ENCODE data around the gene TFCP2. TPM values are rescaled to one million over a fixed set of nuclear protein-coding genes. Genes with fewer than 3 reads are reported as not detected.

The TFCP2 gene
- total RNA-seq, 1 donor from 2014 or later = 14.6 TPM

- no peak overlapping the region for H3K9ac ChIP-seq (ENCODE audit: low read depth in 1 of 3, low read length in 3 of 3)
- no peaks in the 10 kb centered on the region for H3K27me3 ChIP-seq (ENCODE audit: control insufficient read depth in 3 of 3, insufficient read depth in 3 of 3, low read length in 3 of 3)
- H3K9me3 ChIP-seq (ENCODE audit: control insufficient read depth in 3 of 3, low read length in 3 of 3) = no peaks in the 10 kb centered on the region
- H3K4me1 ChIP-seq (ENCODE audit: control insufficient read depth in 3 of 3, insufficient read depth in 3 of 3, low read length in 3 of 3) = peaks cover 11 to 17% (median 17%) of the 10 kb centered on the region in 3 donors
- H3K4me3 ChIP-seq (ENCODE audit: low read length in 3 of 3) = no peak overlapping the region
- no peak overlapping the region for H3K27ac ChIP-seq (ENCODE audit: low read depth, low read length)
- peaks cover 5 to 12% (median 5%) of the 10 kb centered on the region in 3 donors for H3K36me3 ChIP-seq (ENCODE audit: control insufficient read depth in 3 of 3, insufficient read depth in 3 of 3, low read length in 3 of 3)
Observed at GRCh38 chr12:51214895-51215294, 42.0 kb upstream of the TFCP2 start.

- H3K9ac ChIP-seq (ENCODE audit: low read depth in 1 of 3, low read length in 3 of 3) = no peak overlapping the region
- H3K9me3 ChIP-seq (ENCODE audit: control insufficient read depth in 3 of 3, low read length in 3 of 3) = no peaks in the 10 kb centered on the region
- no peaks in the 10 kb centered on the region for H3K4me1 ChIP-seq (ENCODE audit: control insufficient read depth in 3 of 3, insufficient read depth in 3 of 3, low read length in 3 of 3)
- H3K4me3 ChIP-seq (ENCODE audit: low read length in 3 of 3) = no peak overlapping the region
- H3K27ac ChIP-seq (ENCODE audit: low read depth, low read length) = no peak overlapping the region
- no peaks in the 10 kb centered on the region for H3K27me3 ChIP-seq (ENCODE audit: control insufficient read depth in 3 of 3, insufficient read depth in 3 of 3, low read length in 3 of 3)
- H3K36me3 ChIP-seq (ENCODE audit: control insufficient read depth in 3 of 3, insufficient read depth in 3 of 3, low read length in 3 of 3) = peaks cover 5 to 15% (median 5%) of the 10 kb centered on the region in 3 donors
Observed at GRCh38 chr12:51210690-51211395, 37.9 kb upstream of the TFCP2 start.

GRCh38 chr12:51209259-51209658 lies 36.3 kb upstream of the TFCP2 start:
- Histone ChIP-seq H3K9me3 (ENCODE audit: control insufficient read depth in 3 of 3, low read length in 3 of 3) (no peaks in the 10 kb centered on the region), H3K4me1 (ENCODE audit: control insufficient read depth in 3 of 3, insufficient read depth in 3 of 3, low read length in 3 of 3) (no peaks in the 10 kb centered on the region), H3K36me3 (ENCODE audit: control insufficient read depth in 3 of 3, insufficient read depth in 3 of 3, low read length in 3 of 3) (peaks cover 2 to 13% (median 5%) of the 10 kb centered on the region in 3 donors), H3K27ac (ENCODE audit: low read depth, low read length) (no peak overlapping the region), H3K27me3 (ENCODE audit: control insufficient read depth in 3 of 3, insufficient read depth in 3 of 3, low read length in 3 of 3) (no peaks in the 10 kb centered on the region), H3K4me3 (ENCODE audit: low read length in 3 of 3) (no peak overlapping the region), H3K9ac (ENCODE audit: low read depth in 1 of 3, low read length in 3 of 3) (no peak overlapping the region)

GRCh38 chr12:51208016-51208660 lies 35.2 kb upstream of the TFCP2 start:
- Histone ChIP-seq H3K4me3 (ENCODE audit: low read length in 3 of 3) (no peak overlapping the region), H3K9me3 (ENCODE audit: control insufficient read depth in 3 of 3, low read length in 3 of 3) (no peaks in the 10 kb centered on the region), H3K36me3 (ENCODE audit: control insufficient read depth in 3 of 3, insufficient read depth in 3 of 3, low read length in 3 of 3) (peaks cover 0 to 17% (median 8%) of the 10 kb centered on the region in 3 donors), H3K4me1 (ENCODE audit: control insufficient read depth in 3 of 3, insufficient read depth in 3 of 3, low read length in 3 of 3) (no peaks in the 10 kb centered on the region), H3K27me3 (ENCODE audit: control insufficient read depth in 3 of 3, insufficient read depth in 3 of 3, low read length in 3 of 3) (no peaks in the 10 kb centered on the region), H3K27ac (ENCODE audit: low read depth, low read length) (no peak overlapping the region), H3K9ac (ENCODE audit: low read depth in 1 of 3, low read length in 3 of 3) (no peak overlapping the region)

- no peaks in the 10 kb centered on the region for H3K27me3 ChIP-seq (ENCODE audit: control insufficient read depth in 3 of 3, insufficient read depth in 3 of 3, low read length in 3 of 3)
- H3K36me3 ChIP-seq (ENCODE audit: control insufficient read depth in 3 of 3, insufficient read depth in 3 of 3, low read length in 3 of 3) = peaks cover 0 to 15% (median 5%) of the 10 kb centered on the region in 3 donors
- H3K9me3 ChIP-seq (ENCODE audit: control insufficient read depth in 3 of 3, low read length in 3 of 3) = no peaks in the 10 kb centered on the region
- H3K9ac ChIP-seq (ENCODE audit: low read depth in 1 of 3, low read length in 3 of 3) = no peak overlapping the region
- no peak overlapping the region for H3K4me3 ChIP-seq (ENCODE audit: low read length in 3 of 3)
- H3K4me1 ChIP-seq (ENCODE audit: control insufficient read depth in 3 of 3, insufficient read depth in 3 of 3, low read length in 3 of 3) = no peaks in the 10 kb centered on the region
- H3K27ac ChIP-seq (ENCODE audit: low read depth, low read length) = no peak overlapping the region
Observed at GRCh38 chr12:51205350-51205749, 32.4 kb upstream of the TFCP2 start.

- H3K27ac ChIP-seq (ENCODE audit: low read depth, low read length) = no peak overlapping the region
- no peaks in the 10 kb centered on the region for H3K4me1 ChIP-seq (ENCODE audit: control insufficient read depth in 3 of 3, insufficient read depth in 3 of 3, low read length in 3 of 3)
- H3K9me3 ChIP-seq (ENCODE audit: control insufficient read depth in 3 of 3, low read length in 3 of 3) = no peaks in the 10 kb centered on the region
- H3K4me3 ChIP-seq (ENCODE audit: low read length in 3 of 3) = no peak overlapping the region
- H3K27me3 ChIP-seq (ENCODE audit: control insufficient read depth in 3 of 3, insufficient read depth in 3 of 3, low read length in 3 of 3) = no peaks in the 10 kb centered on the region
- peaks cover 8 to 19% (median 13%) of the 10 kb centered on the region in 3 donors for H3K36me3 ChIP-seq (ENCODE audit: control insufficient read depth in 3 of 3, insufficient read depth in 3 of 3, low read length in 3 of 3)
- no peak overlapping the region for H3K9ac ChIP-seq (ENCODE audit: low read depth in 1 of 3, low read length in 3 of 3)
Observed at GRCh38 chr12:51202718-51203117, 29.8 kb upstream of the TFCP2 start.

GRCh38 chr12:51200806-51201205 lies 27.9 kb upstream of the TFCP2 start:
- H3K4me1 ChIP-seq (ENCODE audit: control insufficient read depth in 3 of 3, insufficient read depth in 3 of 3, low read length in 3 of 3) = no peaks in the 10 kb centered on the region
- no peak overlapping the region for H3K27ac ChIP-seq (ENCODE audit: low read depth, low read length)
- peaks cover 18 to 25% (median 25%) of the 10 kb centered on the region in 3 donors for H3K36me3 ChIP-seq (ENCODE audit: control insufficient read depth in 3 of 3, insufficient read depth in 3 of 3, low read length in 3 of 3)
- H3K27me3 ChIP-seq (ENCODE audit: control insufficient read depth in 3 of 3, insufficient read depth in 3 of 3, low read length in 3 of 3) = no peaks in the 10 kb centered on the region
- H3K4me3 ChIP-seq (ENCODE audit: low read length in 3 of 3) = no peak overlapping the region
- no peak overlapping the region for H3K9ac ChIP-seq (ENCODE audit: low read depth in 1 of 3, low read length in 3 of 3)
- no peaks in the 10 kb centered on the region for H3K9me3 ChIP-seq (ENCODE audit: control insufficient read depth in 3 of 3, low read length in 3 of 3)

- Histone ChIP-seq H3K27ac (ENCODE audit: low read depth, low read length) (no peak overlapping the region), H3K9me3 (ENCODE audit: control insufficient read depth in 3 of 3, low read length in 3 of 3) (no peaks in the 10 kb centered on the region), H3K36me3 (ENCODE audit: control insufficient read depth in 3 of 3, insufficient read depth in 3 of 3, low read length in 3 of 3) (peaks cover 22 to 25% (median 25%) of the 10 kb centered on the region in 3 donors), H3K27me3 (ENCODE audit: control insufficient read depth in 3 of 3, insufficient read depth in 3 of 3, low read length in 3 of 3) (no peaks in the 10 kb centered on the region), H3K4me1 (ENCODE audit: control insufficient read depth in 3 of 3, insufficient read depth in 3 of 3, low read length in 3 of 3) (no peaks in the 10 kb centered on the region), H3K9ac (ENCODE audit: low read depth in 1 of 3, low read length in 3 of 3) (no peak overlapping the region), H3K4me3 (ENCODE audit: low read length in 3 of 3) (no peak overlapping the region)
Observed at GRCh38 chr12:51200156-51200555, 27.2 kb upstream of the TFCP2 start.

- no peak overlapping the region for H3K4me3 ChIP-seq (ENCODE audit: low read length in 3 of 3)
- H3K9me3 ChIP-seq (ENCODE audit: control insufficient read depth in 3 of 3, low read length in 3 of 3) = no peaks in the 10 kb centered on the region
- H3K27ac ChIP-seq (ENCODE audit: low read depth, low read length) = no peak overlapping the region
- H3K9ac ChIP-seq (ENCODE audit: low read depth in 1 of 3, low read length in 3 of 3) = no peak overlapping the region
- peaks cover 25 to 29% (median 25%) of the 10 kb centered on the region in 3 donors for H3K36me3 ChIP-seq (ENCODE audit: control insufficient read depth in 3 of 3, insufficient read depth in 3 of 3, low read length in 3 of 3)
- no peaks in the 10 kb centered on the region for H3K27me3 ChIP-seq (ENCODE audit: control insufficient read depth in 3 of 3, insufficient read depth in 3 of 3, low read length in 3 of 3)
- no peaks in the 10 kb centered on the region for H3K4me1 ChIP-seq (ENCODE audit: control insufficient read depth in 3 of 3, insufficient read depth in 3 of 3, low read length in 3 of 3)
Observed at GRCh38 chr12:51199366-51199945, 26.5 kb upstream of the TFCP2 start.
